Measurements from ENCODE around the gene EGFL6.

Gene EGFL6

DNA sequence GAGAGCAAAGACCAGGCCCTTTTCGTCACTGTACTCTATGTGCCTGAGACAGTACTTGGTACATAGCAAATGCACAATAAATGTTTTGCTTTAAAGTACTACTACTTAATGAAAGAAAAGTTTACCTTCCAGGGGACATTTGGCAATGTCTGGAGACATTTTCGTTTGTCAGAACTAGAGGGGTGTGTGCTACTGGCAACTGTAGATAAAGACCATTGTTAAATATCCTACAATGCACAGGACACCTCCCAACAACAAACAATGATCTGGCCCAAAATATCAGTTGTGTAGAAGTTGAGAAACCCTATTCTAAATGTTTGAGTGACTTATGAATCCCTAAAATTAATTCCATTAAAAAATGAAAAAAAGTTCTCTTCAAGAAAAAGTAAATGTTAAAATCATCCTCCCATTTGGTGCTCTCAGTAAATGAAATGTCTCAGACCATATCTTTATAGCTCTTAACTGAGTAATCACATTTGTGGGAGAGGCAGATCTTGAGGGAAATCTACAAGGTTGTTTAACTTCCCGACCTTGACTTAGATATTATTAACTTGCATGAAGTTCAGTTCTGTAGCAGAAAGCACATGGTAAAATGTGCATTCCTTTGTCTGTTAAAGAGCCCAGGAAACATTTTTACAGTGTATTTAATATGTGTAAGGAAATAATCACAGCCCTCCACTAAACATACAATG, 18.5 kb downstream of the EGFL6 start:
- CTCF ChIA-PET, result interaction anchor here (1.4 kb wide), 1 partner anchor 58 kb away, joined by 3 read pairs; no protein-coding TSS in a partner anchor
- no peak overlapping the region for H3K4me3 ChIP-seq (ENCODE audit: low read depth, low read length)
- no peak overlapping the region for H3K27ac ChIP-seq (ENCODE audit: extremely low read depth, low read depth, low read length)
- POLR2A ChIA-PET, result no interaction called here
- no peaks in the 10 kb centered on the region for H3K9me3 ChIP-seq (ENCODE audit: control insufficient read depth, insufficient read depth, low read depth, low read length)
- no peaks in the 10 kb centered on the region; the same call in 1 of the 2 replicates for H3K4me1 ChIP-seq (ENCODE audit: control insufficient read depth, insufficient read depth, low read length)
- TF ChIP-seq HIC1 (tag by site-specific recombination; IDR thresholded peaks at IDR 0.05), result no peak
- TF ChIP-seq REPIN1 (tag by site-specific recombination; IDR thresholded peaks at IDR 0.05; ENCODE audit: low read depth), result no peak
- no peak for TF ChIP-seq ZNF423 (tag by site-specific recombination; IDR thresholded peaks at IDR 0.05)
- no peak for TF ChIP-seq EGR2 (tag by site-specific recombination; IDR thresholded peaks at IDR 0.05; ENCODE audit: low read depth)
- no peak for TF ChIP-seq ZFP3 (tag by site-specific recombination; IDR thresholded peaks at IDR 0.05; ENCODE audit: low read depth)
- TF ChIP-seq, protein P1, sequence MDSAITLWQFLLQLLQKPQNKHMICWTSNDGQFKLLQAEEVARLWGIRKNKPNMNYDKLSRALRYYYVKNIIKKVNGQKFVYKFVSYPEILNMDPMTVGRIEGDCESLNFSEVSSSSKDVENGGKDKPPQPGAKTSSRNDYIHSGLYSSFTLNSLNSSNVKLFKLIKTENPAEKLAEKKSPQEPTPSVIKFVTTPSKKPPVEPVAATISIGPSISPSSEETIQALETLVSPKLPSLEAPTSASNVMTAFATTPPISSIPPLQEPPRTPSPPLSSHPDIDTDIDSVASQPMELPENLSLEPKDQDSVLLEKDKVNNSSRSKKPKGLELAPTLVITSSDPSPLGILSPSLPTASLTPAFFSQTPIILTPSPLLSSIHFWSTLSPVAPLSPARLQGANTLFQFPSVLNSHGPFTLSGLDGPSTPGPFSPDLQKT (IDR thresholded peaks at IDR 0.05; ENCODE audit: borderline replicate concordance, low read depth, low read length), result no peak
- no peak for TF ChIP-seq ZNF214 (tag by site-specific recombination; IDR thresholded peaks at IDR 0.05; ENCODE audit: borderline replicate concordance)
- no peak for TF ChIP-seq ZNF555 (tag by site-specific recombination; conservative IDR thresholded peaks at IDR 0.05)
- H3K36me3 ChIP-seq (ENCODE audit: control insufficient read depth in 2 of 2, insufficient read depth in 1 of 2, low read length in 2 of 2), result no peaks in the 10 kb centered on the region

- H3K9me3 ChIP-seq (ENCODE audit: control insufficient read depth, insufficient read depth, low read depth, low read length), result no peaks in the 10 kb centered on the region
- no peak overlapping the region for H3K27ac ChIP-seq (ENCODE audit: extremely low read depth, low read depth, low read length)
- ChIA-PET POLR2A (no interaction called here), CTCF (no interaction called here)
- no peak overlapping the region for H3K4me3 ChIP-seq (ENCODE audit: low read depth, low read length)
- H3K4me1 ChIP-seq (ENCODE audit: control insufficient read depth, insufficient read depth, low read length), result no peaks in the 10 kb centered on the region; the same call in 1 of the 2 replicates
- no peaks in the 10 kb centered on the region for H3K36me3 ChIP-seq (ENCODE audit: control insufficient read depth in 2 of 2, insufficient read depth in 1 of 2, low read length in 2 of 2)
- TF ChIP-seq ZBTB11 (tag by site-specific recombination; conservative IDR thresholded peaks at IDR 0.05; ENCODE audit: low read depth) (no peak), ZNF138 (tag by site-specific recombination; IDR thresholded peaks at IDR 0.05; ENCODE audit: borderline replicate concordance) (no peak)
Measured at GRCh38 chrX:13590207-13590606, 20.8 kb downstream of the EGFL6 start.

- no peak overlapping the region for H3K27ac ChIP-seq (ENCODE audit: extremely low read depth, low read depth, low read length)
- no peaks in the 10 kb centered on the region for H3K9me3 ChIP-seq (ENCODE audit: control insufficient read depth, insufficient read depth, low read depth, low read length)
- ChIA-PET POLR2A (no interaction called here), CTCF (no interaction called here)
- TF ChIP-seq SP2 (tag by site-specific recombination; IDR thresholded peaks at IDR 0.05) (no peak), ZNF558 (tag by site-specific recombination; IDR thresholded peaks at IDR 0.05) (no peak), SALL2 (tag by site-specific recombination; IDR thresholded peaks at IDR 0.05; ENCODE audit: borderline replicate concordance) (no peak), ZBTB8A (tag by site-specific recombination; IDR thresholded peaks at IDR 0.05) (no peak), ZNF37A (tag by site-specific recombination; IDR thresholded peaks at IDR 0.05) (no peak)
- no peak overlapping the region for H3K4me3 ChIP-seq (ENCODE audit: low read depth, low read length)
- H3K36me3 ChIP-seq (ENCODE audit: control insufficient read depth in 2 of 2, insufficient read depth in 1 of 2, low read length in 2 of 2), result no peaks in the 10 kb centered on the region; a peak in 1 of 3 replicates
- no peaks in the 10 kb centered on the region; the same call in 1 of the 2 replicates for H3K4me1 ChIP-seq (ENCODE audit: control insufficient read depth, insufficient read depth, low read length)
Measured at GRCh38 chrX:13590914-13591313, 21.5 kb downstream of the EGFL6 start.
